Thoracic aorta (tissue), 2 donors: ENCODE measurements around the gene IL1RAPL2. TPM values are rescaled to one million over a fixed set of nuclear protein-coding genes. Genes with fewer than 3 reads are reported as not detected.
"Not testable (repeated sequence)": the region's sequence is repeated elsewhere in the genome, so short reads cannot be mapped to it uniquely, and the experiment has no call there.

Experiments
- ATAC-seq: fragments of 150-250 bp; one replicate; pipeline ENCODE4 v1.8.0; 2017; ENCODE audit warnings: low read depth; ENCODE audit not compliant: insufficient number of reproducible peaks, low FRiP score
- DNase-seq: peaks from one replicate; pipeline ENCODE4 v3.0.0-alpha.2; 2020; ENCODE audit warnings: low spot score
- H3K27ac ChIP-seq, 2 donors: fragments of 200-600 bp; sonication (generic); 1 replicate in 1 of 2; 2 replicates in 1 of 2; pipeline ENCODE4 v1.5.1; 2016; ENCODE audit warnings: mild to moderate bottlenecking in 2 of 2, moderate library complexity in 2 of 2
- H3K27me3 ChIP-seq: fragments of 200-600 bp; sonication (generic); replicated peaks from 2 replicates; pipeline ENCODE4 v1.6.0; 2016; ENCODE audit warnings: mild to moderate bottlenecking; ENCODE audit not compliant: insufficient read depth
- H3K36me3 ChIP-seq: fragments of 200-600 bp; sonication (generic); one replicate; pipeline ENCODE4 v1.5.1; 2016
- H3K4me1 ChIP-seq, 2 donors: fragments of 200-600 bp; sonication (generic); 1 replicate in 1 of 2; 2 replicates in 1 of 2; pipeline versions ENCODE4 v1.5.1 to v1.6.0; 2016; ENCODE audit warnings: low read depth in 2 of 2, mild to moderate bottlenecking in 1 of 2; ENCODE audit not compliant: control insufficient read depth in 1 of 2
- H3K4me3 ChIP-seq: fragments of 200-600 bp; sonication (generic); 2 replicates; pipeline ENCODE4 v1.5.1; 2016; ENCODE audit warnings: mild to moderate bottlenecking
- H3K9me3 ChIP-seq: fragments of 200-600 bp; sonication (generic); 2 replicates; pipeline ENCODE4 v1.5.1; 2016
- total RNA-seq, 2 donors: library from RNA; depleted of rRNA; stranded (reverse); fragments of >200 nt; gene quantifications; one replicate each; pipeline versions ENCODE4 v1.1.0 to v1.2.3, GENCODE V29; 2016
- TF ChIP-seq, protein P1 (sequence below): fragments of 200-600 bp; sonication (generic); IDR thresholded peaks from one replicate; pipeline ENCODE4 v1.5.1; 2019; ENCODE audit warnings: antibody characterized with exemption

Gene IL1RAPL2
- total RNA-seq, 2 donors from 2014 or later: not detected

DNA sequence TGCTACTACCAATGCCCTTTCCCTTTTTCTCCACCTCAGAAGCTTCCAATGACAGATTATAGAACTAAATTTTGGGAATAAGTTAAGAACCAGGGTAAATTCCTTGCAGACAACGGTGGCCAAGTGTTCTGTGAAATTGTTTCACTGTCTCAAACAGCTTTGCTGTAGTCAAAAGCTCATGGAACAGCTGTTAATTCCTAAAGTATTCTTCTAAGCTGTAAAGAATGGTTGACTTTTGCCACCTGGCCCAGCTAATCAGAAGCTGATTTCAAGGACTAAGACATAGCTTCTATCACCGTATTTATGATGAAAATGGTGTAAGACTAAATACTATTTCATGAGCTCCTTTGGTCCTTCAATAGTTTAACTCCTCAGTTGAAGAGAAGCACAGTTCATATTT lies 297.5 kb downstream of the IL1RAPL2 start:
- H3K27ac ChIP-seq: peak overlapping the region; percentile 62 to 65
- peaks cover 0 to 5% of the 10 kb centered on the region in 2 donors for H3K4me1 ChIP-seq
- TF ChIP-seq, protein P1, sequence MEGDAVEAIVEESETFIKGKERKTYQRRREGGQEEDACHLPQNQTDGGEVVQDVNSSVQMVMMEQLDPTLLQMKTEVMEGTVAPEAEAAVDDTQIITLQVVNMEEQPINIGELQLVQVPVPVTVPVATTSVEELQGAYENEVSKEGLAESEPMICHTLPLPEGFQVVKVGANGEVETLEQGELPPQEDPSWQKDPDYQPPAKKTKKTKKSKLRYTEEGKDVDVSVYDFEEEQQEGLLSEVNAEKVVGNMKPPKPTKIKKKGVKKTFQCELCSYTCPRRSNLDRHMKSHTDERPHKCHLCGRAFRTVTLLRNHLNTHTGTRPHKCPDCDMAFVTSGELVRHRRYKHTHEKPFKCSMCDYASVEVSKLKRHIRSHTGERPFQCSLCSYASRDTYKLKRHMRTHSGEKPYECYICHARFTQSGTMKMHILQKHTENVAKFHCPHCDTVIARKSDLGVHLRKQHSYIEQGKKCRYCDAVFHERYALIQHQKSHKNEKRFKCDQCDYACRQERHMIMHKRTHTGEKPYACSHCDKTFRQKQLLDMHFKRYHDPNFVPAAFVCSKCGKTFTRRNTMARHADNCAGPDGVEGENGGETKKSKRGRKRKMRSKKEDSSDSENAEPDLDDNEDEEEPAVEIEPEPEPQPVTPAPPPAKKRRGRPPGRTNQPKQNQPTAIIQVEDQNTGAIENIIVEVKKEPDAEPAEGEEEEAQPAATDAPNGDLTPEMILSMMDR: no peak
- no peak for ATAC-seq
- no peaks in the 10 kb centered on the region for H3K36me3 ChIP-seq
- DNase-seq: no peak
- no peaks in the 10 kb centered on the region for H3K27me3 ChIP-seq
- H3K9me3 ChIP-seq: no peaks in the 10 kb centered on the region
- H3K4me3 ChIP-seq: no peak overlapping the region

DNA sequence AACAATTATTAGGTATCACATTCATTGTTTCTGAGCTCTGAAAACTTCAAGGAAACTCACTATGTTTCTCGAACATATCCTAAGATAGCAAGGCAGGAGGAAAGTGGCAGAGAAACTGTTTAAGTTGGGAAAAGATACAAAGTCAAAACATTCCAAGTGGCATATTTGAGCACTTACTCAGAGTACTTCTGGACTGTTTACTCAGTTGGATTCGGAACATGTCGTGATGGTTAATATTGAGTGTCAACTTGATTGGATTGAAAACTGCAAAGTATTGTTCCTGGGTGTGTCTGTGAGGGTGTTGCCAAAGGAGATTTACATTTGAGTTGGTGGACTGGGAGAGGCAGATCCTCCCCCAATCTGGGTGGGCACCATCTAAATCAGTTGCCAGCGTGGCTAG lies 298.3 kb downstream of the IL1RAPL2 start:
- H3K27ac ChIP-seq: peak overlapping the region; percentile 62 to 65
- ATAC-seq: no peak
- no peaks in the 10 kb centered on the region for H3K27me3 ChIP-seq
- DNase-seq: no peak
- no peak overlapping the region for H3K4me3 ChIP-seq
- H3K9me3 ChIP-seq: no peaks in the 10 kb centered on the region
- TF ChIP-seq, protein P1: no peak
- H3K36me3 ChIP-seq: no peaks in the 10 kb centered on the region
- H3K4me1 ChIP-seq: peaks cover 0 to 5% of the 10 kb centered on the region in 2 donors

DNA sequence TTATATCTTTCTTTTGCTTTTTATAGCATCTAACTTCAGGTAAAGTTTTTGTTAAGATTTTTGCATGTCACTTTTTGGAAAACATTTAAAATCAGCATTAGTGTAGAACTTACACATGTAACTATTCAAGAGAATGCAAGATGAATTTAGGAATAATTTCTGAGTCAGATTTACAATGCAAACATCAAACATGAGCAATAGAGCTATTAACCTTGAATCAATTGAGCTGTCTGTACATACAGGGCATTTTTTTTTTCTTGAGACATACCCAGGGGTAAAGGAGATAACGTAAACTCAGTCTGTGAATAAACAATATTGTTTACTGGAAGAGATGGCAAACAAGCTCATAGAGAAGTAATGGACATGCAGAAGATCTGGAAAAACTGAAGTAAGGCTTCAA lies 311.5 kb downstream of the IL1RAPL2 start:
- TF ChIP-seq, protein P1: no peak
- H3K27me3 ChIP-seq: no peaks in the 10 kb centered on the region
- H3K9me3 ChIP-seq: no peaks in the 10 kb centered on the region
- ATAC-seq: no peak
- DNase-seq: no peak
- H3K4me3 ChIP-seq: no peak overlapping the region
- no peaks in the 10 kb centered on the region for H3K4me1 ChIP-seq
- no peak overlapping the region for H3K27ac ChIP-seq
- no peaks in the 10 kb centered on the region for H3K36me3 ChIP-seq

DNA sequence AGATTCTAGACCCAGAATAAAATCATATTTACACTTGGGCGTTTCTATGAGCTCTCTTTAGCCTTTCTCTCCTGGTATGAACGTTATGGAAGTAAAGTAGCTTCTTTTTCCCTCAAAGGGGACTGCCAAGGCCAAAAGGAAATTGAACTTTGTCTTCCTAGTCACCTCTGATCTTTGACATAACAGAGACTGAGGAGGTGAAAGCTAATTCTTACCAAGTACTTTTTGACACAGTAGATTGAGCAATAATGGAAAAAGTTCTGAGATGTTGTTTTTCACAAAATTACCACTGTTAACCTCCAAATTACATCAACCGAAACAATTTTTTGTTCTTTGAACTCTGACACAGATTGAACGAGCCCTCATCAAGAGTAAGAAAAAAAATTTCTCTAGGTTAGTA lies 336.1 kb downstream of the IL1RAPL2 start:
- DNase-seq: no peak
- Histone ChIP-seq H3K9me3 (no peaks in the 10 kb centered on the region), H3K27me3 (no peaks in the 10 kb centered on the region), H3K36me3 (no peaks in the 10 kb centered on the region), H3K4me1 (no peaks in the 10 kb centered on the region), H3K27ac (no peak overlapping the region), H3K4me3 (no peak overlapping the region)
- ATAC-seq: no peak
- TF ChIP-seq, protein P1: no peak

DNA sequence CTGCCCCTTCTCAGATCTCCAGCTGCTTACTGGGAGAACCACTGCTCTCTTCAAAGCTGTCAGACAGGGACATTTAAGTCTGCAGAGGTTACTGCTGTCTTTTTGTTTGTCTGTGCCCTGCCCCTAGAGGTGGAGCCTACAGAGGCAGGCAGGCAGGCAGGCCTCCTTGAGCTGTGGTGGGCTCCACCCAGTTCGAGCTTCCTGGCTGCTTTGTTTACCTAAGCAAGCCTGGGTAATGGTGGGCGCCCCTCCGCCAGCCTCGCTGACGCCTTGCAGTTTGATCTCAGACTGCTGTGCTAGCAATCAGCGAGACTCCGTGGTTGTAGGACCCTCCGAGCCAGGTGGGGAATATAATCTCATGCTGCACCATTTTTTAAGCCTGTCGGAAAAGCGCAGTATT lies 343.7 kb downstream of the IL1RAPL2 start:
- not testable (repeated sequence) for H3K4me3 ChIP-seq, ATAC-seq, H3K27me3 ChIP-seq, H3K9me3 ChIP-seq, H3K4me1 ChIP-seq, H3K27ac ChIP-seq, H3K36me3 ChIP-seq, DNase-seq

DNA sequence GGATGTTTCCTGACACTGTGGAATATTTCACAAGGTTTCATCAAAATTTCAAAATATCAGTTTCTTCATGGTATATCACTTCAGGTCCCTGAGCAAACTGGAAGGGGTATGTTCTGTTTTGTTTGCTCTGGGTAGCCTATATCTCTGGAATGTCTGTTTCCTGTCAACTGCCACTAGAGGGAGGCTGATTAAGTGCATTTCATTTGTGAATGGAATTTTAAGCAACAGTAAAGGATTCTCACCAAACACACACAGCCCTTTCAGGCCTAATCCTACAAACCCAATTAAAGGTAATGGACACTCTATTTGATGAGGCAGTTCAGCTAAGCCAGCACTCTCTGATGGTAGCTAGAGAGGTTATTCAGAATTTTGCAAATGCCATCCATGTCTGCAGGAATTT lies 347.3 kb downstream of the IL1RAPL2 start:
- H3K4me1 ChIP-seq: no peaks in the 10 kb centered on the region
- no peak overlapping the region for H3K4me3 ChIP-seq
- DNase-seq (no peak), ATAC-seq (no peak)
- H3K36me3 ChIP-seq: no peaks in the 10 kb centered on the region
- H3K27me3 ChIP-seq: no peaks in the 10 kb centered on the region
- H3K27ac ChIP-seq: no peak overlapping the region
- TF ChIP-seq, protein P1: peak; percentile 17
- H3K9me3 ChIP-seq: no peaks in the 10 kb centered on the region

DNA sequence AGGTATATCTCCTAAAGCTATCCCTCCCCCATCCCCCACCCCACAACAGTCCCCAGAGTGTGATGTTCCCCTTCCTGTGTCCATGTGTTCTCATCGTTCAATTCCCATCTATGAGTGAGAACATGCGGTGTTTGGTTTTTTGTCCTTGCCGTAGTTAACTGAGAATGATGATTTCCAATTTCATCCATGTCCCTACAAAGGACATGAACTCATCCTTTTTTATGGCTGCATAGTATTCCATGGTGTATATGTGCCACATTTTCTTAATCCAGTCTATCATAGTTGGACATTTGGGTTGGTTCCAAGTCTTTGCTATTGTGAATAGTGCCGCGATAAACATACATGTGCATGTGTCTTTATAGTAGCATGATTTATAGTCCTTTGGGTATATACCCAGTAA lies 348.7 kb downstream of the IL1RAPL2 start:
- H3K36me3 ChIP-seq, H3K4me1 ChIP-seq, H3K4me3 ChIP-seq, H3K27me3 ChIP-seq, H3K27ac ChIP-seq, ATAC-seq, DNase-seq, H3K9me3 ChIP-seq: not testable (repeated sequence)
